Measurements from ENCODE around the gene ISG20L2. TPM values are rescaled to one million over a fixed set of nuclear protein-coding genes. Genes with fewer than 3 reads are reported as not detected.

The ISG20L2 gene
- total and polyA plus RNA-seq, 2 experiments from 2014 or later, result 23.1 to 34.9 TPM

DNA sequence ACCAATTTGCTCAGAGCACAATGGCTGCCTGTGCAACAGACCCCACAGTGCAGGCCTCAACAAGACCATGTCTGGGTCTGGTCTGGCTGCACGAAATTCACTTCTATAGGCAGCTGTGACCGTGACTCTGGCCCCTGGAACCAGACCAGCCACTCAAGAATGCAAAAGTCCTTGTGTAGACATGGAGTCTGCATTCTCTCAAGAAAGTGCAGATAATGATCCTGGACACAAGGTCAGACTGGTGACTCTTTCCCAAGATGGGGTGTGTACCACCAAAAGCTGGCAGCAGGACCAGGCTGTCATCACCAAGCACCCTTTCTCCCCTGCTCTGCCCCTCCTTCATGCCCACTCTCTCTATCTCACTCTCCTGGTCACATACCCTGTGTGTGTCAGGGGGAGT lies 7.4 kb downstream of the ISG20L2 start (continued):
- TF ChIP-seq ZNF462 (CRISPR knock-in tag; IDR thresholded peaks at IDR 0.05), result no peak
- TF ChIP-seq EZH2phosphoT487 (IDR thresholded peaks at IDR 0.05; ENCODE audit: unreplicated experiment), result no peak
- no peak for TF ChIP-seq ZNF114 (CRISPR knock-in tag; IDR thresholded peaks at IDR 0.05)
- no peak for TF ChIP-seq NANOG (IDR thresholded peaks at IDR 0.05; ENCODE audit: borderline replicate concordance)
- TF ChIP-seq POLR2AphosphoS5 (IDR thresholded peaks at IDR 0.05; ENCODE audit: low read depth), result no peak

GRCh38 chr1:156717351-156717750 lies 11.2 kb downstream of the ISG20L2 start:
- Mint-ChIP-seq H3K27me3 (ENCODE audit: insufficient read depth, low read depth, poor library complexity) (peaks cover 13% of the 10 kb centered on the region), H3K4me3 (no peak overlapping the region; the same call in 2 of the 3 replicates), H3K27ac (no peak overlapping the region), H3K36me3 (ENCODE audit: low read depth) (peaks cover 23% of the 10 kb centered on the region; the same call in 2 of the 3 replicates), H3K4me1 (peaks cover 13% of the 10 kb centered on the region), H3K9me3 (no peaks in the 10 kb centered on the region; the same call in 2 of the 3 replicates)
- Histone ChIP-seq H3K36me3 (ENCODE audit: insufficient read depth) (peaks cover 4% of the 10 kb centered on the region; the same call in 1 of the 2 replicates), H2AFZ (no peak overlapping the region), H3K9me2 (ENCODE audit: insufficient read depth) (no peaks in the 10 kb centered on the region), H3K27ac (ENCODE audit: low read depth) (no peak overlapping the region), H3K4me1 (ENCODE audit: insufficient read depth) (peaks cover 15% of the 10 kb centered on the region), H3K4me3 (no peak overlapping the region), H3K79me2 (replicated peaks; ENCODE audit: insufficient read depth) (0 out of 2 replicates have a peak, but pooled peaks cover 5% of the 10 kb centered on the region), H4K20me1 (replicated peaks; ENCODE audit: insufficient read depth) (peaks cover 11% of the 10 kb centered on the region; the same call in 1 of the 2 replicates), H3F3A (replicated peaks; ENCODE audit: low read depth) (0 out of 2 replicates have a peak, but pooled peaks cover 5% of the 10 kb centered on the region), H3K27me3 (ENCODE audit: insufficient read depth) (no peaks in the 10 kb centered on the region), H3K4me2 (no peak overlapping the region)
- no peak for DNase-seq (ENCODE audit: low spot score)
- peak; percentile 34 for ATAC-seq
- no peak for TF ChIP-seq NANOG (IDR thresholded peaks at IDR 0.05; ENCODE audit: borderline replicate concordance)
- TF ChIP-seq REST (IDR thresholded peaks at IDR 0.05; ENCODE audit: unreplicated experiment), result no peak
- TF ChIP-seq, protein P1, sequence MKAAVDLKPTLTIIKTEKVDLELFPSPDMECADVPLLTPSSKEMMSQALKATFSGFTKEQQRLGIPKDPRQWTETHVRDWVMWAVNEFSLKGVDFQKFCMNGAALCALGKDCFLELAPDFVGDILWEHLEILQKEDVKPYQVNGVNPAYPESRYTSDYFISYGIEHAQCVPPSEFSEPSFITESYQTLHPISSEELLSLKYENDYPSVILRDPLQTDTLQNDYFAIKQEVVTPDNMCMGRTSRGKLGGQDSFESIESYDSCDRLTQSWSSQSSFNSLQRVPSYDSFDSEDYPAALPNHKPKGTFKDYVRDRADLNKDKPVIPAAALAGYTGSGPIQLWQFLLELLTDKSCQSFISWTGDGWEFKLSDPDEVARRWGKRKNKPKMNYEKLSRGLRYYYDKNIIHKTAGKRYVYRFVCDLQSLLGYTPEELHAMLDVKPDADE (IDR thresholded peaks at IDR 0.05), result no peak
- no peak for TF ChIP-seq EZH2phosphoT487 (IDR thresholded peaks at IDR 0.05; ENCODE audit: unreplicated experiment)
- no peak for TF ChIP-seq CREB1 (CRISPR knock-in tag; IDR thresholded peaks at IDR 0.05; ENCODE audit: low read depth)
- TF ChIP-seq EZH2 (IDR thresholded peaks at IDR 0.05; ENCODE audit: low read depth, unreplicated experiment), result no peak
- TF ChIP-seq ZNF331 (CRISPR knock-in tag; IDR thresholded peaks at IDR 0.05; ENCODE audit: low read depth), result no peak
- no peak for TF ChIP-seq POLR2AphosphoS5 (IDR thresholded peaks at IDR 0.05; ENCODE audit: low read depth)
- TF ChIP-seq, protein P2, sequence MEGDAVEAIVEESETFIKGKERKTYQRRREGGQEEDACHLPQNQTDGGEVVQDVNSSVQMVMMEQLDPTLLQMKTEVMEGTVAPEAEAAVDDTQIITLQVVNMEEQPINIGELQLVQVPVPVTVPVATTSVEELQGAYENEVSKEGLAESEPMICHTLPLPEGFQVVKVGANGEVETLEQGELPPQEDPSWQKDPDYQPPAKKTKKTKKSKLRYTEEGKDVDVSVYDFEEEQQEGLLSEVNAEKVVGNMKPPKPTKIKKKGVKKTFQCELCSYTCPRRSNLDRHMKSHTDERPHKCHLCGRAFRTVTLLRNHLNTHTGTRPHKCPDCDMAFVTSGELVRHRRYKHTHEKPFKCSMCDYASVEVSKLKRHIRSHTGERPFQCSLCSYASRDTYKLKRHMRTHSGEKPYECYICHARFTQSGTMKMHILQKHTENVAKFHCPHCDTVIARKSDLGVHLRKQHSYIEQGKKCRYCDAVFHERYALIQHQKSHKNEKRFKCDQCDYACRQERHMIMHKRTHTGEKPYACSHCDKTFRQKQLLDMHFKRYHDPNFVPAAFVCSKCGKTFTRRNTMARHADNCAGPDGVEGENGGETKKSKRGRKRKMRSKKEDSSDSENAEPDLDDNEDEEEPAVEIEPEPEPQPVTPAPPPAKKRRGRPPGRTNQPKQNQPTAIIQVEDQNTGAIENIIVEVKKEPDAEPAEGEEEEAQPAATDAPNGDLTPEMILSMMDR (conservative IDR thresholded peaks at IDR 0.05; ENCODE audit: low read depth in 2 of 2), result no peak
- no peak for TF ChIP-seq JUNB (IDR thresholded peaks at IDR 0.05; ENCODE audit: unreplicated experiment)

Data from GM23338 (cell line).